Measurements from ENCODE around the gene DTX2.

DNA sequence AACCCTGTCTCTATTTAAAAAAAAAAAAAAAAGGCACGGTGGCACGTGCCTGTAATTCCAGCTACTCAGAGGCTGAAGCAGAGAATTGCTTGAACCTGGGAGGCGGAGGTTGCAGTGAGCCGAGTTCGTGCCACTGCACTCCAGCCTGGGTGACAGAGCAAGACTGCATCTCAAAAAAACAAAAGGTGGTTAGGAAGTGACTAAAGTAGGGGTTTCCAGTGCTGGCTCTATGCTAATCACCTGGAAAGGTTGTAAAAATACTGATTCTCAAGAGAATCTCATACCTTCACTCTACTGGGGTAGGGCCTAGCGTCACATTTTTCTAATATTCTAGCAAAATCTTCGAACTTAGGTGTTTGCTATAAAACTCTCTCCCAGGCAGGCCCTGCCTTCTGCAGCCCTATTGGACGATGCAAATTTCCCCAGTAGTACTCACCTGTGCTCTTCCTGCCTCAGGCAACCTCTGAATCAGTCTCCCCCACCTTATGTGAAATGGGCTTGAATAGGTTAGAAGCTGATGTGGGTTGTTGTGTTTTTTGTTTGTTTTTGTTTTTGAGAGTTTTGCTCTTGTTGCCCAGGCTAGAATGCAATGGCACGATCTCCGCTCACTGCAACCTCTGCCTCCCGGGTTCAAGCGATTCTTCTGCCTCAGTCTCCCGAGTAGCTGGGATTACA lies 33.2 kb upstream of the DTX2 start:
- TF ChIP-seq, protein P1, sequence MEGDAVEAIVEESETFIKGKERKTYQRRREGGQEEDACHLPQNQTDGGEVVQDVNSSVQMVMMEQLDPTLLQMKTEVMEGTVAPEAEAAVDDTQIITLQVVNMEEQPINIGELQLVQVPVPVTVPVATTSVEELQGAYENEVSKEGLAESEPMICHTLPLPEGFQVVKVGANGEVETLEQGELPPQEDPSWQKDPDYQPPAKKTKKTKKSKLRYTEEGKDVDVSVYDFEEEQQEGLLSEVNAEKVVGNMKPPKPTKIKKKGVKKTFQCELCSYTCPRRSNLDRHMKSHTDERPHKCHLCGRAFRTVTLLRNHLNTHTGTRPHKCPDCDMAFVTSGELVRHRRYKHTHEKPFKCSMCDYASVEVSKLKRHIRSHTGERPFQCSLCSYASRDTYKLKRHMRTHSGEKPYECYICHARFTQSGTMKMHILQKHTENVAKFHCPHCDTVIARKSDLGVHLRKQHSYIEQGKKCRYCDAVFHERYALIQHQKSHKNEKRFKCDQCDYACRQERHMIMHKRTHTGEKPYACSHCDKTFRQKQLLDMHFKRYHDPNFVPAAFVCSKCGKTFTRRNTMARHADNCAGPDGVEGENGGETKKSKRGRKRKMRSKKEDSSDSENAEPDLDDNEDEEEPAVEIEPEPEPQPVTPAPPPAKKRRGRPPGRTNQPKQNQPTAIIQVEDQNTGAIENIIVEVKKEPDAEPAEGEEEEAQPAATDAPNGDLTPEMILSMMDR (conservative IDR thresholded peaks at IDR 0.05; ENCODE audit: low read depth in 2 of 2), result no peak
- TF ChIP-seq POLR2AphosphoS5 (IDR thresholded peaks at IDR 0.05; ENCODE audit: low read depth) (no peak), EZH2 (IDR thresholded peaks at IDR 0.05; ENCODE audit: low read depth, unreplicated experiment) (no peak), STAT1 (IDR thresholded peaks at IDR 0.05; ENCODE audit: unreplicated experiment) (no peak), CREB1 (CRISPR knock-in tag; IDR thresholded peaks at IDR 0.05; ENCODE audit: low read depth) (no peak), NANOG (IDR thresholded peaks at IDR 0.05; ENCODE audit: borderline replicate concordance) (no peak), ZNF331 (CRISPR knock-in tag; IDR thresholded peaks at IDR 0.05; ENCODE audit: low read depth) (no peak), JUNB (IDR thresholded peaks at IDR 0.05; ENCODE audit: unreplicated experiment) (no peak)
- TF ChIP-seq, protein P2, sequence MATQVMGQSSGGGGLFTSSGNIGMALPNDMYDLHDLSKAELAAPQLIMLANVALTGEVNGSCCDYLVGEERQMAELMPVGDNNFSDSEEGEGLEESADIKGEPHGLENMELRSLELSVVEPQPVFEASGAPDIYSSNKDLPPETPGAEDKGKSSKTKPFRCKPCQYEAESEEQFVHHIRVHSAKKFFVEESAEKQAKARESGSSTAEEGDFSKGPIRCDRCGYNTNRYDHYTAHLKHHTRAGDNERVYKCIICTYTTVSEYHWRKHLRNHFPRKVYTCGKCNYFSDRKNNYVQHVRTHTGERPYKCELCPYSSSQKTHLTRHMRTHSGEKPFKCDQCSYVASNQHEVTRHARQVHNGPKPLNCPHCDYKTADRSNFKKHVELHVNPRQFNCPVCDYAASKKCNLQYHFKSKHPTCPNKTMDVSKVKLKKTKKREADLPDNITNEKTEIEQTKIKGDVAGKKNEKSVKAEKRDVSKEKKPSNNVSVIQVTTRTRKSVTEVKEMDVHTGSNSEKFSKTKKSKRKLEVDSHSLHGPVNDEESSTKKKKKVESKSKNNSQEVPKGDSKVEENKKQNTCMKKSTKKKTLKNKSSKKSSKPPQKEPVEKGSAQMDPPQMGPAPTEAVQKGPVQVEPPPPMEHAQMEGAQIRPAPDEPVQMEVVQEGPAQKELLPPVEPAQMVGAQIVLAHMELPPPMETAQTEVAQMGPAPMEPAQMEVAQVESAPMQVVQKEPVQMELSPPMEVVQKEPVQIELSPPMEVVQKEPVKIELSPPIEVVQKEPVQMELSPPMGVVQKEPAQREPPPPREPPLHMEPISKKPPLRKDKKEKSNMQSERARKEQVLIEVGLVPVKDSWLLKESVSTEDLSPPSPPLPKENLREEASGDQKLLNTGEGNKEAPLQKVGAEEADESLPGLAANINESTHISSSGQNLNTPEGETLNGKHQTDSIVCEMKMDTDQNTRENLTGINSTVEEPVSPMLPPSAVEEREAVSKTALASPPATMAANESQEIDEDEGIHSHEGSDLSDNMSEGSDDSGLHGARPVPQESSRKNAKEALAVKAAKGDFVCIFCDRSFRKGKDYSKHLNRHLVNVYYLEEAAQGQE (IDR thresholded peaks at IDR 0.05; ENCODE audit: unreplicated experiment), result no peak
- TF ChIP-seq, protein P3, sequence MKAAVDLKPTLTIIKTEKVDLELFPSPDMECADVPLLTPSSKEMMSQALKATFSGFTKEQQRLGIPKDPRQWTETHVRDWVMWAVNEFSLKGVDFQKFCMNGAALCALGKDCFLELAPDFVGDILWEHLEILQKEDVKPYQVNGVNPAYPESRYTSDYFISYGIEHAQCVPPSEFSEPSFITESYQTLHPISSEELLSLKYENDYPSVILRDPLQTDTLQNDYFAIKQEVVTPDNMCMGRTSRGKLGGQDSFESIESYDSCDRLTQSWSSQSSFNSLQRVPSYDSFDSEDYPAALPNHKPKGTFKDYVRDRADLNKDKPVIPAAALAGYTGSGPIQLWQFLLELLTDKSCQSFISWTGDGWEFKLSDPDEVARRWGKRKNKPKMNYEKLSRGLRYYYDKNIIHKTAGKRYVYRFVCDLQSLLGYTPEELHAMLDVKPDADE (IDR thresholded peaks at IDR 0.05), result no peak
